Measurements from ENCODE around the gene HS6ST1.

HS6ST1 gene

DNA sequence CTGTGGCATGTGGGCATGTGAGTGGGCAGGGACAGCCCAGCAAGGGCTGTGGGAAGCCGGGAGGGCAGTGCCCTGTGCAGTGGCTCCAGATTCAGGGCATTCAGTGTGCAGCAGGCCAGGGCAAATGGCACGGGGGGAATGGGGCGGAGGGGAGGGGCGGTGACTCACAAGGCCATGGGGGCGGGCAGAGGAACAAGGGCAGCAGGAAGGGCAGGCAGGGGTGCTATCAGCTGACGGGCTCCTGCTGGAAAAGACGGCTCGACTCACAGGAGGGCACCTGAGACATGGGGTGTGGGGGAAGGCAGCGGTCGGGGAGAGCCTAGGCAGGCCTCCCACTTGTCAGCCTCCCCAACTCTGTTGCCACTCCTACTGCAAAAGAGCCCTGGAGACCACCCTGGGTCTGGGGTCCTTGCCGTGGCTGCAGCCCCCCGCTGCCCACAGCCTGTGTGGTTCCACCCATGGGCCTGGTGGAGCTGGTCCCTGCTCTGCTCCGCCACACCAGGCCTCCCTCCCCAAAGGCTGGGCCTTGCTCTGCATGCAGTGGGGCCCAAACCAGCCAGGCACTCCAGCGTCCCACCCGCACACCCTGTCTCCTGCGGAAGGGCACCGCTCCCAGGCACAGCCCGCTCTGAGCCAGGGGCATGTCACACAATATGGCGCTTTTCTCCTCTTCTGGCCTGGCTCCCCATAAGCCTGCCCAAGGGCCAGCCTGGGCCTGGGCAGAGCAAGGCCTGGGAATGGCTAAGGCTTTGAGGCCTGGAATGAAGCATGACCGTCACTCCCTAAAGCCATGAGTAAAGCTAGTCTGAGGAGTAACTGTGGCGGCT lies 25.9 kb downstream of the HS6ST1 start:
- ChIA-PET CTCF (no interaction called here), POLR2A (no interaction called here)
- no peak for TF ChIP-seq ZNF610 (tag by site-specific recombination; IDR thresholded peaks at IDR 0.05; ENCODE audit: borderline replicate concordance)
- TF ChIP-seq EGR2 (tag by site-specific recombination; IDR thresholded peaks at IDR 0.05; ENCODE audit: low read depth) = 0 out of 2 replicates have a peak, but pooled peaks have one; percentile 32
- TF ChIP-seq, protein P1, sequence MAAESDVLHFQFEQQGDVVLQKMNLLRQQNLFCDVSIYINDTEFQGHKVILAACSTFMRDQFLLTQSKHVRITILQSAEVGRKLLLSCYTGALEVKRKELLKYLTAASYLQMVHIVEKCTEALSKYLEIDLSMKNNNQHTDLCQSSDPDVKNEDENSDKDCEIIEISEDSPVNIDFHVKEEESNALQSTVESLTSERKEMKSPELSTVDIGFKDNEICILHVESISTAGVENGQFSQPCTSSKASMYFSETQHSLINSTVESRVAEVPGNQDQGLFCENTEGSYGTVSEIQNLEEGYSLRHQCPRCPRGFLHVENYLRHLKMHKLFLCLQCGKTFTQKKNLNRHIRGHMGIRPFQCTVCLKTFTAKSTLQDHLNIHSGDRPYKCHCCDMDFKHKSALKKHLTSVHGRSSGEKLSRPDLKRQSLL (tag by site-specific recombination; IDR thresholded peaks at IDR 0.05) = no peak
- no peak for TF ChIP-seq ZNF426 (tag by site-specific recombination; IDR thresholded peaks at IDR 0.05)
- TF ChIP-seq ZIC2 (tag by site-specific recombination; IDR thresholded peaks at IDR 0.05) = peak; percentile 83
- peak; percentile 48 for TF ChIP-seq ZFHX2 (tag by site-specific recombination; conservative IDR thresholded peaks at IDR 0.05)
- TF ChIP-seq KLF1 (tag by site-specific recombination; IDR thresholded peaks at IDR 0.05) = no peak
- H3K4me1 ChIP-seq (ENCODE audit: control insufficient read depth, insufficient read depth, low read length) = no peaks in the 10 kb centered on the region
- H3K9me3 ChIP-seq (ENCODE audit: control insufficient read depth, insufficient read depth, low read depth, low read length) = no peaks in the 10 kb centered on the region
- peaks cover 0 to 9% of the 10 kb centered on the region in 2 experiments; a peak in 1 of 3 replicates for H3K36me3 ChIP-seq (ENCODE audit: control insufficient read depth in 2 of 2, insufficient read depth in 1 of 2, low read length in 2 of 2)
- H3K27ac ChIP-seq (ENCODE audit: extremely low read depth, low read depth, low read length) = no peak overlapping the region
- H3K4me3 ChIP-seq (ENCODE audit: low read depth, low read length) = no peak overlapping the region

DNA sequence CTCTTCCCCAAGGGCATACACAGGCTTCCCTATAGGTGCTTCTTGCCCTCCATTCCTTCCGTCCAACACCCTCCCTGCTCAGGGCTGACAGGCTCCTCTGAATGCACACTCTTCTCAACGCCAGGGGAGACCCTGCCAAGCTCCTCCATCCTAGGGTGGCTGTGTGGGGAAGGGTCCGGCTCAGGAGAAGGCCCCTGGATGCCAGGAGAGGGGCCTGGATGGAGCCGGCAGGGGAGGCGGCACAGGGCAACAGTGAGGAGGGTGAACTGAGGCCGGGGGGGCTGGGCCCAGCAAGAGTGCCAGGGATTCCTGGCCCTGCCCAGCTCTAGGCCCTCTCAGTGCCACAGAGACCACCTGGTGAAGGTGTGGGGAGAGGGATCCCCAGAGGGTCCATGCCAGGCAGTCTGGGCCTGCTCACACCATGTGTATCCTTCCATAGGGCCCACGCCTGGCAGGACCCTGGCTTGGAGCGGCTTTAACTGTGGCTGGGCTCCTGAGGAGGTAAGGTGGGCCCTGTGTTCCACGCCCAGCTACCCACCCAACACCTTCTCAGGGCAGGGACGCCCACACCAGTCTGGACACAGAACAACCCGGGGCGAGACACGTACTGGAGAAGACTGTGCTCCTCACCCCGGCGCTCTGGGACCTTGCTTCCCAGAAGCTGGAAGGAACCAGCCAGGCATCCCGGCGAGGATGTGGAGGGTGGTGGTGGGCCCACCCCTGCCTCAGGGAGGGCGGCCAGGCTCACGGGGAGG lies 26.6 kb downstream of the HS6ST1 start:
- H3K4me1 ChIP-seq (ENCODE audit: control insufficient read depth, insufficient read depth, low read length) = no peaks in the 10 kb centered on the region
- no peak overlapping the region for H3K4me3 ChIP-seq (ENCODE audit: low read depth, low read length)
- H3K36me3 ChIP-seq (ENCODE audit: control insufficient read depth in 2 of 2, insufficient read depth in 1 of 2, low read length in 2 of 2) = peaks cover 0 to 11% of the 10 kb centered on the region in 2 experiments; a peak in 1 of 3 replicates
- ChIA-PET CTCF (no interaction called here), POLR2A (no interaction called here)
- no peak for TF ChIP-seq SP7 (tag by site-specific recombination; IDR thresholded peaks at IDR 0.05)
- TF ChIP-seq, protein P2, sequence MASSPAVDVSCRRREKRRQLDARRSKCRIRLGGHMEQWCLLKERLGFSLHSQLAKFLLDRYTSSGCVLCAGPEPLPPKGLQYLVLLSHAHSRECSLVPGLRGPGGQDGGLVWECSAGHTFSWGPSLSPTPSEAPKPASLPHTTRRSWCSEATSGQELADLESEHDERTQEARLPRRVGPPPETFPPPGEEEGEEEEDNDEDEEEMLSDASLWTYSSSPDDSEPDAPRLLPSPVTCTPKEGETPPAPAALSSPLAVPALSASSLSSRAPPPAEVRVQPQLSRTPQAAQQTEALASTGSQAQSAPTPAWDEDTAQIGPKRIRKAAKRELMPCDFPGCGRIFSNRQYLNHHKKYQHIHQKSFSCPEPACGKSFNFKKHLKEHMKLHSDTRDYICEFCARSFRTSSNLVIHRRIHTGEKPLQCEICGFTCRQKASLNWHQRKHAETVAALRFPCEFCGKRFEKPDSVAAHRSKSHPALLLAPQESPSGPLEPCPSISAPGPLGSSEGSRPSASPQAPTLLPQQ (tag by site-specific recombination; IDR thresholded peaks at IDR 0.05) = peak; percentile 47; the same call in 1 of the 2 replicates
- no peak overlapping the region for H3K27ac ChIP-seq (ENCODE audit: extremely low read depth, low read depth, low read length)
- H3K9me3 ChIP-seq (ENCODE audit: control insufficient read depth, insufficient read depth, low read depth, low read length) = no peaks in the 10 kb centered on the region

DNA sequence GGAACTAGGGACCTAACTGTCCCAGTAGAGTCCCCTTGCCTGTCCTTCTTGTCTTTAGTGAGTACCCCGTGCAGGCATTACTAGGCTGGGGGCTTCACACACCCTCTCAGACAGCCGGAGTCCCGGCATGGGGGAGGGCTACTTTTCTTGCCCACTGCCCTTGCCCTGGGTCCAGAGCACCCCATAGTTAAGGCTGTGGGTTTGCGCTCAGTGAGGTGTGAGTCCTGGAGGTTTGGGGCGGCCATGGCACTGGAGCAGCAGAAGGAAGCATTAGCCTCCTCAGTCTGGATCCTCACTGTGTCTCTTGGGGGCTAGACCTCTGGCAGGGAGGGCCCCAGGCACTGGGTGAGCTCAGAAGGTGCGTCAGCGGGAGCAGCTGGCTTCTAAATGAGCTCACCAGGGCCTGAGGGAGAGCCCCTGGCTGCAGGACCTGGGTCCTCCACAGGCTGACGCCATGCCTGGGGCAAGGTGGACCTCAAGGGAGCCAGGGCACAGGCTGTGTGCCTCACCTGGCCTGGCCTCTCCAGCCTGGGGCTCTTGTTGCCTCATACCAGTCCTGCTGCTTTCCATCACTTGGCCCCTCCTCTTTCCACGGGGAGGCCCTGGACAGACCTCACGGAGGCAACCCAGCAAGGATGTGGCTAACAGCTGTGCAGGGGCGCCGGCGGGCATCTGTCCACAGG lies 27.4 kb downstream of the HS6ST1 start:
- H3K4me1 ChIP-seq (ENCODE audit: control insufficient read depth, insufficient read depth, low read length) = no peaks in the 10 kb centered on the region
- H3K27ac ChIP-seq (ENCODE audit: extremely low read depth, low read depth, low read length) = no peak overlapping the region
- ChIA-PET POLR2A (no interaction called here), CTCF (interaction anchor here (0.8 kb wide), 1 partner anchor 15 kb away, joined by 3 read pairs; no protein-coding TSS in a partner anchor)
- H3K36me3 ChIP-seq (ENCODE audit: control insufficient read depth in 2 of 2, insufficient read depth in 1 of 2, low read length in 2 of 2) = peaks cover 0 to 11% of the 10 kb centered on the region in 2 experiments; a peak in 1 of 3 replicates
- no peaks in the 10 kb centered on the region for H3K9me3 ChIP-seq (ENCODE audit: control insufficient read depth, insufficient read depth, low read depth, low read length)
- TF ChIP-seq ZIC2 (tag by site-specific recombination; IDR thresholded peaks at IDR 0.05) (peak; percentile 55), GLIS1 (tag by site-specific recombination; IDR thresholded peaks at IDR 0.05) (0 out of 2 replicates have a peak, but pooled peaks have one; percentile 10), TRIM28 (IDR thresholded peaks at IDR 0.05; ENCODE audit: borderline replicate concordance, low read length) (no peak)
- no peak overlapping the region for H3K4me3 ChIP-seq (ENCODE audit: low read depth, low read length)

DNA sequence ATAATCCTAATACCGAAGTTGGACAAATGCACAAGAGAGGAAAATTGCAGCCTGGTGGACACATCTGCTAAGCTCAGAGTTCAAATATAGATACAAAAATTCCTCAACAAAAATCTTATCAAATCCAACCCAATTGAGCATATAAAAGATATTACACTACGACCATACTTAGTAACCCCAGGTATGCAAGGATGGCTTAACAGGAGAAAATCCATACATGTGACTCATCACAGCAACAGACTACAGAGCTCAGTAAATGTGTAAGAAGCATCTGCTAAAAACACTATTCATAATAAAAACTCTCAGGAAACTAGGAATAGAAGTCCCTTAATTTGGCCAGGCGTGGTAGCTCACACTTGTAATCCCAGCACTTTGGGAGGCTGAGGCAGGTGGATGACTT lies 28.3 kb downstream of the HS6ST1 start:
- ChIA-PET CTCF (interaction anchor here (0.6 kb wide), 1 partner anchor 455 kb away, joined by 3 read pairs; no protein-coding TSS in a partner anchor), POLR2A (interaction anchor here (0.6 kb wide), 2 partner anchors 15 to 199 kb away, joined by 3 to 7 read pairs; no protein-coding TSS in a partner anchor)
- no peaks in the 10 kb centered on the region for H3K9me3 ChIP-seq (ENCODE audit: control insufficient read depth, insufficient read depth, low read depth, low read length)
- no peak for TF ChIP-seq ZNF776 (tag by site-specific recombination; IDR thresholded peaks at IDR 0.05; ENCODE audit: borderline replicate concordance)
- TF ChIP-seq SETDB1 (IDR thresholded peaks at IDR 0.05; ENCODE audit: insufficient read length, low read length) = peak; percentile 26
- no peaks in the 10 kb centered on the region for H3K4me1 ChIP-seq (ENCODE audit: control insufficient read depth, insufficient read depth, low read length)
- H3K4me3 ChIP-seq (ENCODE audit: low read depth, low read length) = no peak overlapping the region
- H3K27ac ChIP-seq (ENCODE audit: extremely low read depth, low read depth, low read length) = no peak overlapping the region
- H3K36me3 ChIP-seq (ENCODE audit: control insufficient read depth in 2 of 2, insufficient read depth in 1 of 2, low read length in 2 of 2) = peaks cover 0 to 15% of the 10 kb centered on the region in 2 experiments; a peak in 1 of 3 replicates
